PC-9 (cell line): Measurements from ENCODE around the gene DLG2. TPM values are rescaled to one million over a fixed set of nuclear protein-coding genes. Genes with fewer than 3 reads are reported as not detected.

Source experiments
- BruUV-seq: library from RNA; stranded (reverse); fragments of 400-500 nt; replicated peaks from 2 replicates; lab custom pipeline; 2021; lab: Mats Ljungman, UMichigan
- CTCF ChIA-PET: fragments of 300-600 bp; sonication (Branson Sonifier 250); formaldehyde crosslinking; loops from one replicate; lab custom pipeline; 2022; ENCODE audit warnings: antibody characterized with exemption; lab: Charles Lee
- POLR2A ChIA-PET: fragments of 300-600 bp; sonication (Branson Sonifier 250); formaldehyde crosslinking; loops from one replicate; lab custom pipeline; 2022; ENCODE audit warnings: antibody characterized with exemption; ENCODE audit not compliant: unreplicated experiment; lab: Charles Lee
- DNase-seq, 2 experiments: peaks; one replicate each; pipeline versions ENCODE4 v3.0.0 to v3.0.0-alpha.2; 2015 to 2022; ENCODE audit warnings: mixed read lengths in 1 of 2
- H2AFZ ChIP-seq: fragments of 200-600 bp; sonication (generic); 2 replicates; pipeline ENCODE4 v1.8.1; 2017; ENCODE audit warnings: antibody characterized with exemption
- H3F3A ChIP-seq: fragments of 200-600 bp; sonication (generic); 2 replicates; pipeline ENCODE4 v1.8.1; 2017; ENCODE audit warnings: antibody characterized with exemption, mild to moderate bottlenecking, low read depth; ENCODE audit not compliant: insufficient read depth
- H3K27ac ChIP-seq: fragments of 200-600 bp; sonication (generic); 2 replicates; pipeline ENCODE4 v1.6.1; 2016; ENCODE audit warnings: mixed run types
- H3K27me3 ChIP-seq: fragments of 200-600 bp; sonication (generic); 2 replicates; pipeline ENCODE4 v1.6.1; 2016; ENCODE audit warnings: low read depth, mixed run types; ENCODE audit not compliant: insufficient read depth
- H3K36me3 ChIP-seq: fragments of 200-600 bp; sonication (generic); 2 replicates; pipeline ENCODE4 v1.6.1; 2016; ENCODE audit warnings: low read depth, mixed run types
- H3K4me1 ChIP-seq: fragments of 200-600 bp; sonication (generic); replicated peaks from 2 replicates; pipeline ENCODE4 v1.6.1; 2016; ENCODE audit warnings: mixed run types; ENCODE audit not compliant: insufficient read depth
- H3K4me2 ChIP-seq: fragments of 200-600 bp; sonication (generic); 2 replicates; pipeline ENCODE4 v1.6.1; 2017; ENCODE audit warnings: mixed run types
- H3K4me3 ChIP-seq: fragments of 200-600 bp; sonication (generic); 2 replicates; pipeline ENCODE4 v1.6.1; 2016; ENCODE audit warnings: mixed run types
- H3K79me2 ChIP-seq: fragments of 200-600 bp; sonication (generic); 2 replicates; pipeline ENCODE4 v1.6.1; 2017; ENCODE audit warnings: low read depth, mixed run types
- H3K9me2 ChIP-seq: fragments of 200-600 bp; sonication (generic); 2 replicates; pipeline ENCODE4 v1.8.1; 2017; ENCODE audit warnings: mild to moderate bottlenecking; ENCODE audit not compliant: insufficient read depth
- H3K9me3 ChIP-seq: fragments of 200-600 bp; sonication (generic); 2 replicates; pipeline ENCODE4 v1.8.1; 2016; ENCODE audit warnings: low read depth; ENCODE audit not compliant: insufficient read depth
- H4K20me1 ChIP-seq: fragments of 200-600 bp; sonication (generic); 2 replicates; pipeline ENCODE4 v1.8.1; 2017; ENCODE audit not compliant: insufficient read depth
- EZH2 ChIP-seq: fragments of 200-600 bp; sonication (generic); IDR thresholded peaks from 2 replicates; pipeline ENCODE4 v1.8.0; 2017; ENCODE audit warnings: antibody characterized with exemption, low read depth
- intact Hi-C: fragments of 100-400 bp; cut with micrococcal nuclease; formaldehyde crosslinking; loops from one replicate; pipeline ENCODE4 v1.10.0; 2022; ENCODE audit not compliant: unreplicated experiment
- total RNA-seq: library from RNA; stranded (reverse); gene quantifications from 2 replicates; pipeline ENCODE4 v1.2.3, GENCODE V29; 2021
- TF ChIP-seq, protein P1 (sequence below): fragments of 200-600 bp; sonication (generic); conservative IDR thresholded peaks from 2 replicates; pipeline ENCODE4 v1.6.1; 2017; ENCODE audit warnings: mixed run types, antibody characterized with exemption, mild to moderate bottlenecking, moderate library complexity

The DLG2 gene
- total RNA-seq, 1 experiment from 2014 or later, result 6.4 TPM

DNA sequence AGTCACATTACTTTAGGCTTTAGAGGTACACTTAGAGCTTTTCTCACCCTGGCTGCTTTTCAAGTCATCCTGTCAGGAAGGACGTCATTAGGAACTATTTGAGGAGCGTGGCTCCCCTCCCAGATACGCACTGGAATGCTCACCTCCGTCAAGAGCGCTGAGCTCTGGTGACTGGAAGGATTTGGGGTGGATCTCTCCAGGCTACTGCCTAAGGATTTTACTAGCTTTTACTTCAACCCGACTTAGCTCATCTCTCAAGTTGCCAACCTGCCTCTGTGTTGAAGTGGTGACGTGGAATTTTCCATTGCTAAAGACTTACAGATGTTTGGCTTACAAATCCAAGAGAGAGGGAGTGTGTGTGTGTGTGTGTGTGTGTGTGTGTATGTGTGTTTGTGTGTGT lies 1985.6 kb downstream of the DLG2 start:
- H4K20me1 ChIP-seq, result no peaks in the 10 kb centered on the region
- no TSS peak for BruUV-seq
- intact Hi-C loops, result no loop called here
- TF ChIP-seq EZH2, result no peak
- TF ChIP-seq, protein P1, sequence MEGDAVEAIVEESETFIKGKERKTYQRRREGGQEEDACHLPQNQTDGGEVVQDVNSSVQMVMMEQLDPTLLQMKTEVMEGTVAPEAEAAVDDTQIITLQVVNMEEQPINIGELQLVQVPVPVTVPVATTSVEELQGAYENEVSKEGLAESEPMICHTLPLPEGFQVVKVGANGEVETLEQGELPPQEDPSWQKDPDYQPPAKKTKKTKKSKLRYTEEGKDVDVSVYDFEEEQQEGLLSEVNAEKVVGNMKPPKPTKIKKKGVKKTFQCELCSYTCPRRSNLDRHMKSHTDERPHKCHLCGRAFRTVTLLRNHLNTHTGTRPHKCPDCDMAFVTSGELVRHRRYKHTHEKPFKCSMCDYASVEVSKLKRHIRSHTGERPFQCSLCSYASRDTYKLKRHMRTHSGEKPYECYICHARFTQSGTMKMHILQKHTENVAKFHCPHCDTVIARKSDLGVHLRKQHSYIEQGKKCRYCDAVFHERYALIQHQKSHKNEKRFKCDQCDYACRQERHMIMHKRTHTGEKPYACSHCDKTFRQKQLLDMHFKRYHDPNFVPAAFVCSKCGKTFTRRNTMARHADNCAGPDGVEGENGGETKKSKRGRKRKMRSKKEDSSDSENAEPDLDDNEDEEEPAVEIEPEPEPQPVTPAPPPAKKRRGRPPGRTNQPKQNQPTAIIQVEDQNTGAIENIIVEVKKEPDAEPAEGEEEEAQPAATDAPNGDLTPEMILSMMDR, result no peak
- H3K27me3 ChIP-seq, result no peaks in the 10 kb centered on the region; the same call in 1 of the 2 replicates
- ChIA-PET POLR2A (no interaction called here), CTCF (no interaction called here)
- no peaks in the 10 kb centered on the region for H3K9me2 ChIP-seq
- H3K79me2 ChIP-seq, result no peaks in the 10 kb centered on the region
- no peaks in the 10 kb centered on the region for H3K9me3 ChIP-seq
- no peak overlapping the region for H3K27ac ChIP-seq
- no peak for DNase-seq
- H3K4me3 ChIP-seq, result no peak overlapping the region
- H3F3A ChIP-seq, result no peaks in the 10 kb centered on the region
- H3K36me3 ChIP-seq, result no peaks in the 10 kb centered on the region
- no peak overlapping the region for H3K4me2 ChIP-seq
- no peak overlapping the region for H2AFZ ChIP-seq
- no peaks in the 10 kb centered on the region for H3K4me1 ChIP-seq

DNA sequence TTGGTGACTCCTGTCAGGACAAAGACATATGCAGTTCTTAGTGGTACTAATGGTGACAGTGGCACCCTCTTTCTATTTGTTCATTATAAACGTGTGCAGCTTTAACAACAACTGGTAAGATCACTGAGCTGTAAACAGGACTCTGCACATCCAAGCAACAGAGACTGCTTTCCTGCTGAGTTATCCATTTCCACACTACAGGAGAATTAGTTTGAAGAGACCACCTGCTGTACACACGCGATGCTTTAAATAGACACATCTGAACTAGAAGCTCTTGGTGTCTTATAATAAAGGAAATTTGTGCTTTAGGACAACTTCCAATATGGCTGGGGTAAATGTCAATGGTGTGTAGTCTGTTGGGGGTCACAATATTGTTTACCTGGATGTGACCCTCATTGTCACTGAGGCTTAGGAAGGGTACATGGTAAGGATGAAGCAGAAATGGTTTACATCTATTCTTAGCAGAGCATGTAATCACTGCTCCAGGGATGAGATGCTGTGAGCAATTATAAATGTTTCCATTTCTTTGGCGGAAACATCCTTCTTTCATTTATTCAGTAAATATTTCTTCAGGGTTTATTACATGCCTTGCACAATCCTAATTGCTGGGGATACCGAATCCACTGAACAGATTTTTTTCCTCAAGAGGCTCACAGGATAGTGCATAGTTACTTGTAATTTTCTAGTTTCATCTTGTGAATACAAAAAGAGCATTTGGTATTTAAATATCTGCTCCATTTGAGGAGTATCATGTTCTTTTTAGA lies 1987.0 kb downstream of the DLG2 start:
- TF ChIP-seq EZH2, result no peak
- TF ChIP-seq, protein P1, result no peak

DNA sequence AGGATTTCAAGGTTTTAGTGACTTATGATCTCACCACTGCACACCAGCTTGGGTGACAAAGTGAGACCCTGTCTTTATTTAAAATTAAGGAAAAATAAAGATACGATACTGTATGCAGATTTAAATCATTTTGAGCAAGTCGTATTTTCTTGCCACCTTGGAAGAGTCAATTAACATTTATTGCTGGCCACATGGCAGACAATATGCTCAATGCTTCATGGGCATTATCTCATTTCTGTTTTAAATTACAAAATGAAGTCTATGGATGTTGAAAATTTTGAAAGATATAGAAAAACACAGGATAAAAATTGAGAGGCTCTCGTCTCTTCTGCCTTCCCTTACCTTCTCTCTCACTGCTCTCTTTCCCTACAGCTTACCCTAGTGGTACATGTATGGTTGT lies 1992.0 kb downstream of the DLG2 start:
- no TSS peak for BruUV-seq
- Histone ChIP-seq H3K9me3 (0 out of 2 replicates have a peak, but pooled peaks cover 3% of the 10 kb centered on the region), H3K4me3 (no peak overlapping the region), H3K4me1 (no peaks in the 10 kb centered on the region), H2AFZ (no peak overlapping the region), H3K27ac (no peak overlapping the region), H3K27me3 (no peaks in the 10 kb centered on the region), H3K36me3 (no peaks in the 10 kb centered on the region), H4K20me1 (no peaks in the 10 kb centered on the region), H3F3A (no peaks in the 10 kb centered on the region), H3K79me2 (no peaks in the 10 kb centered on the region), H3K9me2 (no peaks in the 10 kb centered on the region), H3K4me2 (no peak overlapping the region)
- ChIA-PET POLR2A (no interaction called here), CTCF (no interaction called here)
- TF ChIP-seq, protein P1, result no peak
- no peak for TF ChIP-seq EZH2
- intact Hi-C loops, result no loop called here
- no peak for DNase-seq

More for the DNA sequence above, 1987.0 kb downstream of the DLG2 start:
- BruUV-seq, result no TSS peak
- POLR2A ChIA-PET, result no interaction called here
- no peaks in the 10 kb centered on the region for H3K9me2 ChIP-seq
- no peak overlapping the region for H3K27ac ChIP-seq
- no peaks in the 10 kb centered on the region for H3F3A ChIP-seq
- H3K79me2 ChIP-seq, result no peaks in the 10 kb centered on the region
- H3K4me3 ChIP-seq, result no peak overlapping the region
- no peak overlapping the region for H2AFZ ChIP-seq
- no peak overlapping the region for H3K4me2 ChIP-seq
- intact Hi-C loops, result no loop called here
- CTCF ChIA-PET, result no interaction called here
- H3K27me3 ChIP-seq, result no peaks in the 10 kb centered on the region
- H3K4me1 ChIP-seq, result no peaks in the 10 kb centered on the region
- DNase-seq, result no peak
- H3K36me3 ChIP-seq, result no peaks in the 10 kb centered on the region
- no peaks in the 10 kb centered on the region for H4K20me1 ChIP-seq
- no peaks in the 10 kb centered on the region for H3K9me3 ChIP-seq
